ENCODE results near the gene ERICH2. TPM values are rescaled to one million over a fixed set of nuclear protein-coding genes. Genes with fewer than 3 reads are reported as not detected.

Gene ERICH2
- polyA plus RNA-seq, 6 donors from 2014 or later = not detected

- H3K27me3 Mint-ChIP-seq = peaks cover 23 to 38% (median 28%) of the 10 kb centered on the region in 3 donors
- H3K27ac Mint-ChIP-seq = peak overlapping the region in 1 of 6 donors; percentile 51
- ATAC-seq (ENCODE audit: low read depth in 2 of 2) (no peak), DNase-seq (no peak)
- peaks cover 6 to 13% (median 10%) of the 10 kb centered on the region in 3 donors for H3K4me1 Mint-ChIP-seq
- H3K4me3 Mint-ChIP-seq = peak overlapping the region; percentile 80 to 90 (median 86)
- no peaks in the 10 kb centered on the region for H3K36me3 Mint-ChIP-seq
- no peaks in the 10 kb centered on the region for H3K9me3 Mint-ChIP-seq
Measured at GRCh38 chr2:170771421-170771937, 1.3 kb downstream of the ERICH2 start.

- Mint-ChIP-seq H3K9me3 (no peaks in the 10 kb centered on the region), H3K4me1 (peaks cover 6 to 13% (median 10%) of the 10 kb centered on the region in 3 donors), H3K27ac (peak overlapping the region in 2 of 6 donors; percentile 49 to 71), H3K4me3 (peak overlapping the region in 7 of 8 donors; percentile 27 to 90 (median 79)), H3K27me3 (peaks cover 23 to 38% (median 24%) of the 10 kb centered on the region in 3 donors), H3K36me3 (no peaks in the 10 kb centered on the region)
- no peak for DNase-seq
- ATAC-seq (ENCODE audit: low read depth in 2 of 2) = no peak
Measured at GRCh38 chr2:170772295-170772694, 2.1 kb downstream of the ERICH2 start.

GRCh38 chr2:170774074-170774473 is 3.9 kb downstream of the ERICH2 start:
- no peaks in the 10 kb centered on the region for H3K36me3 Mint-ChIP-seq
- ATAC-seq (ENCODE audit: low read depth in 2 of 2) (no peak), DNase-seq (no peak)
- H3K27ac Mint-ChIP-seq = no peak overlapping the region
- no peaks in the 10 kb centered on the region for H3K9me3 Mint-ChIP-seq
- peaks cover 23 to 33% (median 27%) of the 10 kb centered on the region in 3 donors for H3K27me3 Mint-ChIP-seq
- no peak overlapping the region for H3K4me3 Mint-ChIP-seq
- H3K4me1 Mint-ChIP-seq = peaks cover 6 to 13% (median 10%) of the 10 kb centered on the region in 3 donors

GRCh38 chr2:170778900-170779299 is 8.7 kb downstream of the ERICH2 start:
- H3K27ac Mint-ChIP-seq = no peak overlapping the region

GRCh38 chr2:170779304-170779703 is 9.1 kb downstream of the ERICH2 start:
- DNase-seq (no peak), ATAC-seq (ENCODE audit: low read depth in 2 of 2) (no peak)
- no peak overlapping the region for H3K27ac Mint-ChIP-seq
- H3K36me3 Mint-ChIP-seq = no peaks in the 10 kb centered on the region
- no peaks in the 10 kb centered on the region for H3K4me1 Mint-ChIP-seq
- peaks cover 18 to 36% (median 25%) of the 10 kb centered on the region in 3 donors for H3K27me3 Mint-ChIP-seq
- H3K4me3 Mint-ChIP-seq = no peak overlapping the region
- H3K9me3 Mint-ChIP-seq = no peaks in the 10 kb centered on the region

More at GRCh38 chr2:170778900-170779299, 8.7 kb downstream of the ERICH2 start:
- no peak for DNase-seq
- no peak overlapping the region for H3K4me3 Mint-ChIP-seq
- no peak for ATAC-seq (ENCODE audit: low read depth in 2 of 2)
- H3K4me1 Mint-ChIP-seq = no peaks in the 10 kb centered on the region
- no peaks in the 10 kb centered on the region for H3K36me3 Mint-ChIP-seq
- peaks cover 14 to 37% (median 23%) of the 10 kb centered on the region in 3 donors for H3K27me3 Mint-ChIP-seq
- H3K9me3 Mint-ChIP-seq = no peaks in the 10 kb centered on the region

GRCh38 chr2:170782673-170783072 is 12.5 kb downstream of the ERICH2 start:
- Mint-ChIP-seq H3K9me3 (no peaks in the 10 kb centered on the region), H3K36me3 (no peaks in the 10 kb centered on the region), H3K4me1 (no peaks in the 10 kb centered on the region), H3K27me3 (peaks cover 20 to 46% (median 41%) of the 10 kb centered on the region in 3 donors), H3K4me3 (no peak overlapping the region), H3K27ac (no peak overlapping the region)
- ATAC-seq (ENCODE audit: low read depth in 2 of 2) (no peak), DNase-seq (no peak)

- no peaks in the 10 kb centered on the region for H3K4me1 Mint-ChIP-seq
- H3K27ac Mint-ChIP-seq = no peak overlapping the region
- no peaks in the 10 kb centered on the region for H3K9me3 Mint-ChIP-seq
- DNase-seq (no peak), ATAC-seq (ENCODE audit: low read depth in 2 of 2) (no peak)
- H3K36me3 Mint-ChIP-seq = no peaks in the 10 kb centered on the region
- H3K27me3 Mint-ChIP-seq = peaks cover 23 to 47% (median 42%) of the 10 kb centered on the region in 3 donors
- no peak overlapping the region for H3K4me3 Mint-ChIP-seq
Measured at GRCh38 chr2:170783549-170783948, 13.4 kb downstream of the ERICH2 start.

- ATAC-seq (ENCODE audit: low read depth in 2 of 2) (no peak), DNase-seq (no peak)
- no peaks in the 10 kb centered on the region for H3K4me1 Mint-ChIP-seq
- H3K9me3 Mint-ChIP-seq = peaks cover 0 to 1% (median 0%) of the 10 kb centered on the region in 7 donors
- no peaks in the 10 kb centered on the region for H3K36me3 Mint-ChIP-seq
- H3K27me3 Mint-ChIP-seq = peaks cover 21 to 33% (median 32%) of the 10 kb centered on the region in 3 donors
- no peak overlapping the region for H3K27ac Mint-ChIP-seq
- no peak overlapping the region for H3K4me3 Mint-ChIP-seq
Measured at GRCh38 chr2:170798996-170799395, 28.8 kb downstream of the ERICH2 start.

- no peaks in the 10 kb centered on the region for H3K4me1 Mint-ChIP-seq
- H3K4me3 Mint-ChIP-seq = no peak overlapping the region
- no peak overlapping the region for H3K27ac Mint-ChIP-seq
- no peaks in the 10 kb centered on the region for H3K9me3 Mint-ChIP-seq
- ATAC-seq (ENCODE audit: low read depth in 2 of 2) = no peak
- peaks cover 16 to 30% (median 28%) of the 10 kb centered on the region in 3 donors for H3K27me3 Mint-ChIP-seq
- no peaks in the 10 kb centered on the region for H3K36me3 Mint-ChIP-seq
- no peak for DNase-seq
Measured at GRCh38 chr2:170806548-170806947, 36.4 kb downstream of the ERICH2 start.

- ATAC-seq (ENCODE audit: low read depth in 2 of 2) = no peak
- peak; percentile 54 for DNase-seq
- Mint-ChIP-seq H3K9me3 (peaks cover 0 to 17% (median 0%) of the 10 kb centered on the region in 7 donors), H3K27me3 (peaks cover 51 to 87% (median 62%) of the 10 kb centered on the region in 3 donors), H3K36me3 (no peaks in the 10 kb centered on the region), H3K4me1 (peaks cover 23 to 34% (median 28%) of the 10 kb centered on the region in 3 donors), H3K27ac (peak overlapping the region in 2 of 6 donors; percentile 91 to 93), H3K4me3 (peak overlapping the region in 2 of 8 donors; percentile 37 to 55)
Measured at GRCh38 chr2:170812710-170813600, 42.8 kb downstream of the ERICH2 start.

- peak overlapping the region in 7 of 8 donors; percentile 7 to 90 (median 51) for H3K4me3 Mint-ChIP-seq
- DNase-seq = no peak
- ATAC-seq (ENCODE audit: low read depth in 2 of 2) = no peak
- H3K36me3 Mint-ChIP-seq = no peaks in the 10 kb centered on the region
- peaks cover 56 to 91% (median 64%) of the 10 kb centered on the region in 3 donors for H3K27me3 Mint-ChIP-seq
- peaks cover 0 to 17% (median 2%) of the 10 kb centered on the region in 7 donors for H3K9me3 Mint-ChIP-seq
- H3K4me1 Mint-ChIP-seq = peaks cover 29 to 41% (median 37%) of the 10 kb centered on the region in 3 donors
- peak overlapping the region in 5 of 6 donors; percentile 66 to 93 (median 82) for H3K27ac Mint-ChIP-seq
Measured at GRCh38 chr2:170813611-170814532, 43.7 kb downstream of the ERICH2 start.

- Mint-ChIP-seq H3K27ac (peak overlapping the region in 4 of 6 donors; percentile 66 to 93 (median 80)), H3K4me3 (peak overlapping the region in 5 of 8 donors; percentile 36 to 90 (median 62)), H3K36me3 (no peaks in the 10 kb centered on the region), H3K4me1 (peaks cover 29 to 49% (median 38%) of the 10 kb centered on the region in 3 donors), H3K27me3 (peaks cover 56 to 88% (median 65%) of the 10 kb centered on the region in 3 donors), H3K9me3 (peaks cover 0 to 17% (median 6%) of the 10 kb centered on the region in 7 donors)
- ATAC-seq (ENCODE audit: low read depth in 2 of 2) (no peak), DNase-seq (no peak)
Measured at GRCh38 chr2:170814533-170815230, 44.5 kb downstream of the ERICH2 start.

Measured in naive B cell (primary cell).